GM18499 (cell line): ENCODE data around the gene NINL.

ENCODE experiments used
- ATAC-seq: cut with Tn5 transposase; IDR thresholded peaks from one replicate; pipeline ENCODE4 v1.9.1; 2021; ENCODE audit warnings: moderate number of reproducible peaks; ENCODE audit not compliant: insufficient read depth, unreplicated experiment

NINL gene

DNA sequence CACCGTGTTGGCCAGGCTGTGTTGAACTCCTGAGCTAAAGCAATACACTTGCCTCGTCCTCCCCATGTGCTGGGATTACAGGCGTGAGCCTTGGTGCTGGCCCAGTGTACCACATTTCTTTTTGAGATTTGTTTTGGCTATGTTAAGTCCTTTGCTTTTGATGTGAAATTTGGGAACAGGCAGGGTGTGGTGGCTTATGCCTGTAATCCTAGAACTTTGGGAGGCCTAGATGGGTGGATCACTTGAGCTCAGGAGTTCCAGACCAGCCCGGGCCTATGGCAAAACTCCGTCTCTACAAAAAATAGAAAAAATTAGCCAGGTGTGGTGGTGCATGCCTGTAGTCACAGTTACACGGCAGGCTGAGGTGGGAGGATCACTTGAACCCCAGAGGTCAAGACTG lies 137.7 kb downstream of the NINL start:
- no peak for ATAC-seq

DNA sequence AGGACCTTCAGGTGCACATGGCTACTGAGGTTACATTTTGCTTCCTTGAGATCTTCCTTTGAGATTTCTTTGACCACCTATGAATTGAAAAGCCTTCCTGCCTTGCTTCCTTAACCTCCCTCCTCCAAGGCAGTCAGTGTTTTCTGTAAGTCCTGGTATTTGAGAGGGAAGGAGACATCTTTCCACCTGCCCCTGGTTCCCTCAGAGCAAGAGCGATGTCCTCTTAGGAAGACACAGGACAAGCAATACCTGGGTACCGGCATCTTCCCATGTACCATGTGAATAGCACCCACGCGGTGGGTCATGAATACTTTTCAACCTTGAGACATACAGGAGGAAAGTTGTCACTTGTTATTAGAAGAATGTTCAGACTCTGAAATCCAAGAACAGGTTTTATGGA lies 140.8 kb downstream of the NINL start:
- ATAC-seq = no peak

DNA sequence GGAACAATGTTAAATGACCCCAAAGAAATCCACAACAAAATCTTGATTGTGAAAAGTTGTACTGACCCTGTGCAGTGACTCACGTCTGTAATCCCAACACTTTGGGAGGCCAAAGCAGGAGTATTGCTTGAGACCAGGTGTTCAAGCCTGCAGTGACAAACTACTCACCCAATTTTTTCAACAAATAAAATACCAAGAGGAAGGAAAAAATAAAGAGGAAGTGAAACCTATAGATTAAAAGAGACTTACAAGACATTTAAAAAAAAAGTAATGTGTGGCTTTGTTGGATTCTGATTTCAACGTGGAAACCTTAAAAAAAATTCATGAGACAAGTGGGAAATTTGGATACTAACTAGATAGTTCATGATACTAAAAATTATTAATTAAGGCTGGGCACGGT lies 146.0 kb downstream of the NINL start:
- ATAC-seq = no peak

DNA sequence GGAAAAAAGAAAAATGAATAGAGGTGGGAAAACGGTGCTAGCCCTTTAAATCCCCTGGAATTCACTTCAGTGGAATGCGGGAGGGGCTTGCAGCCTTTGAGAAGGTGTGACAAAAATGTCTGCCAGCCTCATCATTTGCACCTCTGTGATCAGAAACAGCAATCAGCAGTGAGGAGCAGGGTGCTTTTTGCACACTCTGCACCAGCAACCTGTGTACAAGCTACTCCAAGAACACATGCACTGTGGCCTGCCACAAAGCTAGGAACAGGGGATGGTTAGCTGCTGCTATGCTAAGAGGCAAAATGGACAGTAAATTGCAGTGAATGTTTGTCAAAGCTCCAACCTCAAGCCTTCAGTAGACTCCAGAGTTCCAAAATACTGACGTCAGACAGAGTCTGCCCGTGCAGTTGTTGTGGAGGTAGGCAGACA lies 148.2 kb downstream of the NINL start:
- no peak for ATAC-seq

DNA sequence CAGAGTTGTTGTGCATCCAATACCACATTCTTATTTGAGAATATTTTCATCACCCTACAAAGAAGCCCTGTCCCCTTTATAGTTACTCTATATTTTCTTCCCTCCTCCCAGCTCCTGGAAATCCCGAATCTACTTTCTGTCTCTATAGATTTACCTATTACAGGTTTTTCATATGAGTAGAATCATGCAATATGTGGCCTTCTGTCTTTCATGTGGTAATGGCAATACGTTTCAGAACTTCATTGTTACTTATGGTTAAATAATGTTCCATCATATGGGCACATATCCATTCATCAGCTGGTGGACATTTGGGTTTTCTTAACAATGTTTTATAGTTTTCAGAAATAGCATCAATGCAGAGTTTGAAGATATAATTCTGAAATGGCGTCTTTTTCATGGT lies 160.8 kb downstream of the NINL start:
- no peak for ATAC-seq

DNA sequence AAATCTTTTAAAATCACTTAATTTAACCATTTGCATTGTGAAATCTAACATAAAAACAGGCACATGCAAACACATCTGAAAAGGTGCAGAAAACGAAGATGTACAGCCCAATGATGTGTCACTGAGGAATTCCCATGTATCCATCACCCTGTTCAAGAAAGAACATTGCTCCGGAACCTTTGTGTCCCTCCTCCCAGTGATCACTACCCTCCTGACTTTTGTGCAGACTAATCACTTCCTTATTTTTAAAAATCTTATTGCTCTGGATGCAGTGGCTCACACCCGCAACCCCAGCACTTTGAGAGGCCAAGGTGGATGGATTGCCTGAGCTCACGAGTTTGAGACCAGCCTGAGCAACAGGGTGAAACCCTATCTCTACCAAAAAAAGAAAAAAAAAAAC lies 163.3 kb downstream of the NINL start:
- ATAC-seq = no peak

DNA sequence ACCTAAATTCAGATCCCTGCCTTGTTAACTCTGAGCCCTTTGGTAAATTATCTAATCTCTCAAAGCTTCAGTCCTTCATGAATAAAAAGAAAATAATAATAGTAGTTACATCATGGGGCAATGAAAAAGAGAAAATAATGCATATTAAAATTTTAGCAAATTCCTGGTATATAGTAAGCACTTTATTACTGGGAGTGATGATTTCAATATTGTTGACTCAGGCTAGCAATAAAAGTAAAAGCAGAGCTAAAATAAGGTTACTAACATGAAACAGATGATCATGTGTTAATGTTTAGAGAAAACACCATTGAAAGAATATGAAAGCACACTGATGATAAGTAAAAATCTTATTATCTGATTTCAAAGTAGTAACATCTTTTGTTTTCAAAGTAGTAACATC lies 164.2 kb downstream of the NINL start:
- no peak for ATAC-seq

DNA sequence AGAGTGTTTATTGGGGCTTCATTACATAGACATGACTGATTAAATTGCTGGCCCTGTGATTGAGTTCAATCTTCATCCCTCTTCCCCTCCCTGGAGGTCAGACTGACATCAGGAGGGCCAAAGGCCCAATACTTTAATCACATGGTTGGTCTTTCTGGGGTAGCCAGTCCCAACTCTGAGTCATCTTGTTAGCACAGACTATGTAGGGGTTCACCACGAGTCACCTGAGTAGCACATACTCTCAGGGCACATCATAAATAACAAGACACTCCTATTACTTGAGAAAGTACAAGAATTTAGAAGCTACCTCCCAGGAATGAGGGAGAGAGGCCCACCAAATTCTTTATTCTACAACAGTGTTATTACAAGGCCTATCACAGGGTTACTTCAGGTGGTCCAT lies 166.6 kb downstream of the NINL start:
- ATAC-seq = no peak

DNA sequence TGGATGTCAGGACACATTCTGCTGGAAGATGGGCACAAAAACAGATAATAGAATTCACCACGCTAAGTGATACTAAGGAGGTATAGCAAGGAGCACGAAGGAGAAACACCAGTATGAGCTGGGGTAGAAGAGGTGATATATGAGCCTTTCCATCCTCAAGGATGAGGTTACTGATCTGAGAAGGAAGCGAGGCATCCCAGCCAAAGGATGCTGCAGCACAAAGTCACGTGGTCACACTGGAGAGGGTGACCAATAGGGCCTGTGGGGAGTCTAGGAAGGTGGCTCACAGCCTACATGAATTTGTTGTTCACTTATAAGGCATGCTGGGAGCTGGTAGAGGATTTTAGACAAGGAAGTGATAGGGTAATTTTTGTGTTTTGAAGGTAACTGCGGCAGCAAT lies 176.4 kb downstream of the NINL start:
- no peak for ATAC-seq

DNA sequence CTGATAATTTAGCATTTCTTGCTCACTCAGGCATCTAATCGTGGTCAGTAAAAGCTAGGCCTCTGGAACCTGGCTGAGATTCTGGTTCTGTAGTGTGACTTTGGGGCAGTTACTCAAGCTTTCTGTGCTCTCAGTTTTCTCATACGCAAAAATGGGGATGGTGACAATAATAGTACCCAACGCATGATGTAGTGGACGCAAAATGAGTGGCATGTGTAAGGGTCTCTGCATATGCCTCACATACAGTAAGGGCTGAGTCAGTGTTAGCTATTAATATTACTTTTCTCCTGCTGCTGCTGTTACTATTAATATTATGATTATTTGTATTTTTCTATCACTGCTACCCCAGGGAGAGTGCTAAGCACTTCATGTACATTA lies 177.2 kb downstream of the NINL start:
- ATAC-seq = no peak

DNA sequence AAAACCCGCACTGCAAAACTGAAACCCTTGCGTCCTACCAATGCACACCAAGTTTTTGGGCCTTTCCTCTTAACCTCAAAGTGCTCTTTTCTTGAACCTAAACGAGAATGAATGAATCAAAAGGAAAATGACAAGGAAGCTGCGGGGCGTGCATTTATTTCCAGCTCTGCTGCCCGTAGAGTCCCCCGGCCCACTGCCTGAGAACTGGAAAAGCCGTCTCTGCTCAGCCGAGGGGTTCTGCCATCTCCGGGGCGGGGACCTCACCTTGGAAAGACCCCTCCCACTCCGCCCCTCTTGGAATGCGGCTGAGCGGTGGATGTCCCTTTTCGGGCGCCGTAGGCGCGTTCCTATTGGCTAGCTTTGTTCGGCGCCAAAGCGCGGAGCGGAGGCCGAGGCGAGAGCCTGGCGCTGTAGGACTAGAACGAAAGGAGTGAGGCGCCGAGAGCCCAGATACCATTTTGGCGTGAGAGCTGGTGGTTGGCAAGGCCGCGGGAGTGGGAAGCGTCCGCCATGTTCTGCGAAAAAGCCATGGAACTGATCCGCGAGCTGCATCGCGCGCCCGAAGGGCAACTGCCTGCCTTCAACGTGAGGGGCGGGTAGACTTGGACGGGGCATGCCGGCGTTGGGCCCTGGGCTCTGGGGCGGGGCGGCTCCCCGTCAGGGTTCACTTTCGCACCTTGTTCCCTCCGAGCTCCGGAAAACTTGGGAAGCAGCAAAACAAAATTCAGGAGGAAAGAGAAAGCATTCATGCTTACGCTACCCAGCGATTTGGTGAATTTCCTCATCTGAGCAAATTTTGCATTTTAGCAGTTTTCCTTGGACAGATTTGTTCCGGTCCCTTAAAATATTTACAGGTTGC lies 177.8 kb downstream of the NINL start, which contains the start of gene GINS1:
GINS1 (plus strand) TSS at position 363 of the 859 bp plus-strand sequence; CDS start at position 511, 148 bp downstream.
- ATAC-seq = peak; percentile 64
